ENCODE measurements around the gene C22orf39.
"Not testable (repeated sequence)": the region's sequence is repeated elsewhere in the genome, so short reads cannot be mapped to it uniquely, and the experiment has no call there.

Gene C22orf39

DNA sequence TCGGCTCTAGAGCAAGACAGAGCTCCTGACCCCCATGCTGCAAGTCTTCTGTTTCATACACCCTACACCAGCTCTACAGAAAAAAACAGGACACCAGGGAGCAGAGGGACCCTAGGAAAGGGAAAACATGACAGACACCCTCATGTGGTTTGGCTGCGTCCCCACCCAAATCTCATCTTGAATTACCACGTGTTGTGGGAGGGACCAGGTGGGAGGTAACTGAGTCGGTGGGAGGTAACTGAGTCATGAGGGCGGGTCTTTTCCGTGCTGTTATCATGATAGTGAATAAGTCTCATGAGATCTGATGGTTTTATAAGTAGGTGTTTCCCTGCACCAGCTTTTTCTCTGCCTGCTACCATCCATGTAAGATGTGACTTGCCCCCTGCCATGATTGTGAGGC lies 6.6 kb upstream of the C22orf39 start:
- no peak for DNase-seq (ENCODE audit: low spot score)

DNA sequence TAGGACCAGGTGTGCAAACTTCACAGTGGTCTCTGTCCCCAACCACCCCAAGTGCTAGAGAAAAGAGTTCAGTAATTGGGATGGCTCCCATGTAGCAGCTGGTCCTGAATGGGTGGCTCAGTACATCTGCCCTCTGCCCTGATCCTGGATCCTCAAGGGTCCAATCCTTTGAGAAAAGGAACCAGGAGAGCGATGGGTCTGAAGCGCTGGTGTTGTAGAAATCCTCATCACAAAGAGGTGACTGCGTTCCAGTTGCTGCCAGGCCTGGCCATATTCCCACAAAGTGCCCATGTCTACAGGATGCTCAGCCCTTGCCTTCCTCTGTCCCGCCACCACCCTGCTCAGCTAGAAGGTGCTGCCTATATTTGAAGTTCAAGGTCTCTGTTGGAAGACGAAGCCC lies 6.2 kb upstream of the C22orf39 start:
- no peak for DNase-seq (ENCODE audit: low spot score)

DNA sequence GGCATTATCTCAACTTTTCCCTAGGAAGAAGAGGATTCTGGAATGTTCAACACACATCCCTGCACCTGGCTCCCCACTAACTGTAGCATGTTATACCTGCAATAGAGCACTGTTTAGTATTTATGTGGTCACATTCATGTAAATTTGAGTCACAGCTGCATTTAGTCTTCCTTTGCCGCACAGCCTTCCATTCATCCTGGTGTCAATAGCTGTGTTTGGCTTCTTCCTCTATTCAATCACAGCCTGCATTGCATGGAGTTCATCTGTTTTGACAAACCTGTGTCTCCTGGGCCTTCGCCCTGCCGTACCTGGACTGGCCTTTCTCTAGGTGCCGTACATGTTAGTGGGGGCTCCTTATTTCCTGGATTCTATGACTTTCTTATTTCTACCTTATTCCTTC lies 4.1 kb upstream of the C22orf39 start:
- no peak for DNase-seq (ENCODE audit: low spot score)

DNA sequence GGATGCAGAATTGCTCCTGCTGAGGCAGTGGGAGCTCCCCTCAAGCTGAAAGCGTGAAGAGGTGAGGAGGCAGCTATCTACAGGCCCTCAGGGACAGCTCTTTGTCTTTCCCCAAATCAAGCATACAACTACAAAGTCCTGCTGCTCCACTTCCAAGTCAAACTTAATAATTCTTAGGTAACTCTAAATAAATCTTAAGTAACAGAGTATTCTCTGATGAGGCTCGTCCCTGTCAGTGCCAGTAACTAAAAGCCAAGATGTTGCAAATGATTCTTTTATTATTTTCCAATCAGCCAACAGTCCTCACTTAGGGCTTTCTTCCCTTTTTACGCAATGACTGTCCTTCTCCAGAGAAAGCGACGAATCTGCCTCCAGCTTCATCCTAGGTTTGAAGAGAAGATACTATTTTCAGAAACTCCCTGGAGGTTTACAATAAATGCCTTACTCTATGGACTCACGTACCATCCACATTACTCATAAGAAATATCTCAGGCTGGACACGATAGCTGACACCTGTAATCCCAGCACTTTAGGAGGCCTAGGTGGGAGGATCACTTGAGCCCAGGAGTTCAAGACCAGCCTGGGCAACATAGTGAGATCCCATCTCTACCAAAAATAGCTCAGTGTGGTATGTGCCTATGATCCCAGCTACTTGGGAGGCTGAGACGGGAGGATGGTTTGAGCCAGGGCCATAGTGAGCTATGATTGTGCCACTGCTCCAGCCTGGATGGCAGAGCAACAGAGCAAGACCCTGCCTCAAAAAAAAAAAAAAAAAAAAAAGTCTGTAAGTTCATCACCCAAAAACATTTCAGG lies 3.1 kb upstream of the C22orf39 start:
- DNase-seq (ENCODE audit: low spot score): no peak

DNA sequence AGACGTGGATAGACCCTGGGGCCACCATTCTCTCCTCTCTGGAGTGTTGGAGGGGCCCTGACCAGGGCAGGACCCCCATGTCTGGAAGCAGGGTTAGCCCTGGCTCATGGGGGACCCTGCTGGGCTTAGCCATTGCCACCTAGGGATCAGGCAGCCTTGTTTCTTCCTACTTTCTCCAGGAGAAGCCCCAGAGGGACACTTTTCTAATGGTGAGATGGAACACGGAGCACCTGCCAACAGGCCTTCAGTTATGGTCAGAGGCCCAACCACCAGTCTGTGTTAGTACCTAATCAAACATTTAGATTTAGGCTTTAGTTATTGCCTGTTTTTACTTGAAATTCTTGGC lies 1.9 kb upstream of the C22orf39 start:
- DNase-seq (ENCODE audit: low spot score): no peak

DNA sequence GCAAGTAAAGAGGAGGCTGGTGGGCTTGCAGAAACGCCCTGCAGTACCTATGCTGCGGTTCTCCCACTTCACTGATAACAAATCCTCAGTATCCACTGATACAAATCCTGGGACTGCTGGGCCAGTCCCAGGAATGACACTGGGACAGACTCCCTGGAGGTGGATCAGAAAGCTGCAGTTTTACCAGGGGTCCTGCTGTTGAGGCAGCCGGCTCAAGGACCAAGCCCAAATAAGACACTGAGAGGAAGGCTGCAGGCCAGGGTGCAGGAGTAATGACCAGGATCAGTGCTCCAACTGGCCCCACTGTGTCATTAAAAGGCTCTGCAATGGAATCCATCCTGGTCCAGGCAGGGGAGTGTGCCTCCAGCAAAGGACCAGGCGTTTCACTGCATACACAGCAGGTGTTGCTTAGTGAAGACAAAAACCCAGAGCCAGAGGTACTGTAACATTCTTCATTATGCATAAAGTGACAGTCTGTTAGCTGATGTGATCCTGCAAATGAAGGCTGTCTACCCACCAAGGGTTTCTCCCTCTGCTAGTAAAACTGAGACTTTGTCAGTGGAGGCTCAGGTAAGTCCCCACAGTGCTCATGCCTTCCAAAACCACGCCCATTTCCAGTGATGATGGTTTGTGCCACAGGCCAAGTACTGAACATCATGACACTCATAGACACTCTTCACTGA lies 1.4 kb upstream of the C22orf39 start:
- DNase-seq (ENCODE audit: low spot score): no peak

DNA sequence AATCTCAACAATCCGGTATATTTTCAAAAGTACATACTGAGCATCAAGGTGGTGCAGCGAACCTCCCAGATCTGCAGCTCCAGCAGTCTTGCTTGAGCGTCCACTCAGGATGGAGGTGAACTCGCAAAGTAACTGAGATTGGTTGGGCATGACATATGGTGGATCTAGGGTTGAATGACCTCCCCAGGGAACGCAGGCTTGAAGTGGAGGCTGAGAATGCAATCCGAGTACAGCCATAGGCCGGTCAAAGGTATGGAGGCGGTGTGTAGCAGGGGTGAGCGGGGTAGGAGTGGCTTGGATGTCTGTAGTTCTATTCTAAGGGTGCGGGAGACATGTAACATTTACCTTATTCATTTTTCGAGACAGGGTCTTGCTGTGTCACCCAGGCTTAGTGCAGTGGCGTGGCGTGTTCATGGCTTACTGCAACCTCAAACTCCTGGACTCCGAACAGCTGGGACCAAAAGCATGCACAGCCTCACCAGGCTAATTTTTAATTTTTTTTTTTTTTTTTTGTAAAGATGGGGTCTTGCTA lies 631 bp upstream of the C22orf39 start:
- DNase-seq (ENCODE audit: low spot score): peak; percentile 81

DNA sequence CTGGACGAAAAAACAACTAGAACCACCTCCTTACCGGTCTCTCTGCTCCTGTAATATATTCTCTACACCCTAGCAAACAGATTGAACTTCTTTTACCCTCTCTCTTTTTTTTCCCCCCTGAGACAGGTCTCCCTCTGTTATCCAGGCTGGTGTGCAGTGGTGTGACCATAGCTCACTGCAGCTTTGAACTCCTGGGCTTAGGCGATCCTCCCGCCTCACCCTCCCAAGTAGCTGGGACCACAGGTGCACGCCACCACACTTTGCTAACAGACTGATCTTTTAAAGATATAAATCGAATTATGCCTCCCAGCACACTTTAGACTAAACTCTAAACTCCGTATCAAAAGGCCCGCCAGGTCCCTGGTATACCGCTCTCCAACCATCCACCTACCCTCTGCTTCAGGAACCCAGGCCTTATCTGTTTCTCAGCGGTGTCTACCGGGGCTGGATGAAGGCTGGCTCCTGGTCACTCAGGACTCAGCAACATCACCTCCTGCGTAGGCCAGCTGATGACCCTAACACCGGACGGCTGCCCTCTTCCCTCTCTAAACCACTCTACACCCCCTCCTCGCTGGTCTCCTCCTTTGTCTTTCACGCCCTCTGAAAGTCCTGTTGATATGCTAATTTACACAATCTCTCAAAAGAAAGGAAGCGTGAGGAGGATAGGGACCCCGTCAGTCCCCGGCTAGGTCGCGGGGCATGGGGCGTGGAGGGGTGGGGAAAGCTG lies 745 bp downstream of the C22orf39 start:
- no peak for DNase-seq (ENCODE audit: low spot score)

DNA sequence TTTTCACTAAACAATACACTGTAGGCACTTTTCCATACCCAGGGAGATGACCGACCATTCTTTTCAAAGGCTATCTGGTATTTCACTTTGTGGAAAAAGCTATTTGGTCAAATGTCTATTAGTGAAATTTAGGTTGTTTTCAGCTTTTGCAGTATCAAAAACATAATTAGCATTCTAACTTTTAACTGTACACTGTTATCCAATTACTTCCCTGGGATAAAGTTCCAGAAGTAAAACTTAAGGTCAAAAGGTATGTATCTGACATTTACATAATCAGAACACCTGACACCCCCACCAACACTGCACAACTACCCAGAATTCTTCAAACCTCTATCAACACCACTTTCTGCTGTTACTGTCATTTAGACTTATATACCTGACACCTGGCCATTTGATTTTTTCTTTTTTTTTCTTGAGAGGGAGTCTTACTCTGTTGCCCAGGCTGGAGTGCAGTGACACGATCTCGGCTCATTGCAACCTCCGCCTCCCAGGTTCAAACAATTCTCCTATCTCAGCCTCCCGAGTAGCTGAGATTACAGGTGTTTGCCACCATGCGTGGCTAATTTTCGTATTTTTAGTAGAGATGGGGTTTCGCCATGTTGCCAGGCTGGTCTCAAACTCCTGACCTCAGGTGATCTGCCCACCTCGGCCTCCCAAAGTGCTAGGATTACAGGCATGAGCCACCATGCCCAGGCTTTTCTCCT lies 2.1 kb downstream of the C22orf39 start:
- not testable (repeated sequence) for DNase-seq (ENCODE audit: low spot score)

DNA sequence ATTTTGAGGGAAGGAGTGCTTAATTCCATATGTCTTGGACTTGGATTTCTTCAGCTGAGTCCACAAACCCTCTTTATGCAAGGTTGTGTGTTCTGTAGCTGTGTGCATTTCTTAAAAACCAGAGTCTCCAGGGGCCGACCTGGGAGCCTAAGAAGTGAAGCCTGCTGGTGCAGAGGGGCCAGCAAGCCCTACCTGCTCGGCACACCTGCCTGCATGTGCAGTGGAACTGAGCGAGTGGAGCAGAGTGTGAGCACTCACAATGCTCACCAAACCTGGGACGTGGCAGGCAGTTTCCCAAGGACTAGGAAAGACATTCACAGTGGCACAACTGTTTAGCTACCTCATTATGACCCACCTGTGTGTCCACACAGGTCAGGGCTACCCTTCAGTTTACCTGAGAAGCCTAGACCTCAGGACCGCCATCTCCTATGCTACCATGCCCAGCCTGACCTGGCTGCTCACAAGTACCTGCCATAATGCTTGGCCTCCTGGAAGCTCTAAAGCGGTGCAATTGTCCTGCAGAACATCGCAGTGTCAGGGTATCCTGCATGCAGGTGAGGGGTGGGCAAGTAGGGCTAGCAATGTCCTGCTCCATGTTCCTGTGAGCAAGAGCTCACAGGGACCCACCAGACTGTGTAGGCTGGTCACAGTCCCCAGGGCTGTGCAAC lies 3.8 kb downstream of the C22orf39 start:
- DNase-seq (ENCODE audit: low spot score): no peak

DNA sequence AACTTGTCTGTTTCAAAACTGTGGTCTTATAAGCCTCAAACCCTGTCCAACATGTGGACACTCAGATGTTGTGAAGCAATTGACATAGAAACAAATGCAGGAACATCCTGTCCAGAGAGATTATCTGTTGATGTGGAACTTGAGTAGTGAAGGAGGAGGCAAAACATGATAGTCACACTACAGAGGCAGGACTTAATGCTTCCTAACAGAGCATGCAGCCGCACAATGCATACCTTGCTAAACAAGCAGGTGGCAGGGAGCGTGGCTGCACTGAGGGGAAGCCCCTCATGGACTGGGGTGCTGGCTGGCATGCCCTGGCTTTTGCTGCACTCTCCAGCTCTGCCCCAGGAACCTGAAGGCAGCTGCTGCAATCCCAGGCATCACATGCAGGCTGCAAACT lies 5.3 kb downstream of the C22orf39 start:
- no peak for DNase-seq (ENCODE audit: low spot score)

DNA sequence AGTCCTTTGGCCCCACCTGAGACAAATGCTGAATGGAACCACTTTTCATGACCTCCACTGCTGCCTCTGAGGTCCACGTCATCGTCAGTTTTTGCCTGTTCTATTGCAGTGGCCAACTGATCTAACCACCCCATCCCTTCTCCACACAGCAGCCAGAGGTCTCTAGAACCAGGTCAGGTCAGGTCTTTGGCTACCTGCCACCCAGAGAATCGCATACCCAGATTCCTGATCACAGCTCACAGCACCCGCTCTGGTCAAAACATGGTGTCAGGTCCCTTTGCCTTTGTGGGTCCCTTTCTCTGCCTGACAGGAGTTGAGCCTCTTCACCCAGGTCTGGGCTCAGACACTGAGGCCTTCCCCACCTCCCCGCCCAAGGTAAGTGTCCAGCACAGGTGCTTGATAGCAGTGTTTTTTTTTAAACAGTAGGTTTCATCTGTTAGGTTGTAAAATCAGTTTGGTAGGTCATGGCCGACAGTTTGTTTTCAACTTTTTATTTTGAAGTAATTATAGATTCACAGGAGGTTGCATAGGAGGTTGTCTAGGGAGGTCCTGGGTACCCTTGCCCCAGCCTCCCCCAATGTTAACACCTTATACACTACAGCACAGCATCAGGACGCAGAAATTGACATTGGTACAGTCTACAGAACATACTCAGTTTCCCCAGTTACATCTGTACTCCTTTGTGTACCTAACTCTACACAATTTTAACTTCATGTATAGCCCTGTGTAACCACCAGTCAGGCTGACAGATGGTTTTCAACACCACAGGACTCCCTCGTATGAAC lies 6.9 kb downstream of the C22orf39 start:
- no peak for DNase-seq (ENCODE audit: low spot score)

DNA sequence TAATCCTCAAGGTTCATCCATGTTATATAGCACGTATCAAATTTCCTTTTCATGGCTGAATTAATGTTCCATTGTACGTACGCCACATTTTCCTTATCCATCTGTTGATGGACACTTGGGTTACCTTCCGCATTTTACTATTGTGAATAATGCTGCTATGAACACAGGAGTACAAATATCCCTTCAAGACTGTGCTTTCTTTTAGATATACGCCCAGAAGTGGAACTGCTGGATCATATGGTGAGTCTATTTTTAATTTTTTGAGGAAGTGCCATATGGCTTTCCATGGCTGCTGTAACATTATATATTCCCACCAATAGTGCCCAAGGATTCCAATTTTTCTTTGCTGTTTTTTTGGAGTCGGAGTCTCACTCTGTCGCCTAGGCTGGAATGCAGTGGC lies 9.2 kb downstream of the C22orf39 start:
- DNase-seq (ENCODE audit: low spot score): no peak

DNA sequence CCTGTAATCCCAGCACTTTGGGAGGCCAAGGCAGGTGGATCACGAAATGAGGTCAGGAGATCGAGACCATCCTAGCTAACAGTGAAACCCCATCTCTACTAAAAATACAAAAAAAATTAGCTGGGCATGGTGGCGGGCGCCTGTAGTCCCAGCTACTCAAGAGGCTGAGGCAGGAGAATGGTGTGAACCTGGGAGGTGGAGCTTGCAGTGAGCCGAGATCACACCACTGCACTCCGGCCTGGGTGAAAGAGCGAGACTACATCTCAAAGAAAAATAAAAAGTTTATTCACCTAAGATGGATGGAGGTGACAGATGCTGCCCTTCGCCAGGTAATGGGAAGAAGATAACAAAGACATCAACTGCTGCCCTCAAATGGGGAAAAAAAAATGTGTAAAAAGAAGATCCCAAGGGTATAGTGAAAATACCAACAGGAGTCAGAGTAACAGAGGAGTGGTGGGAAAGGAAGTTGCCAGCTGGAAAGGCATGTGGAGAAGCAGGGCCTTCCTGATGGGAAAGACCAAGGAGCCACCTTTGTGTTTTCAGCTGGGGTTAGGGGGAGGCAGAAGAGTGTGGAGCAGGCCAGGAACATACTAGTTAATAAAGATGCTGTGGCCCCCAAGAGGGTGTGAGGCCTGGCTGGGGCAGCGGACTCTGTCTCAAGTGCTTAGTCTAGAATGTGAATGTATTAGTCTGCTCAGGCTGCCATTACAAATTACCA lies 10.9 kb downstream of the C22orf39 start:
- DNase-seq (ENCODE audit: low spot score): not testable (repeated sequence)

DNA sequence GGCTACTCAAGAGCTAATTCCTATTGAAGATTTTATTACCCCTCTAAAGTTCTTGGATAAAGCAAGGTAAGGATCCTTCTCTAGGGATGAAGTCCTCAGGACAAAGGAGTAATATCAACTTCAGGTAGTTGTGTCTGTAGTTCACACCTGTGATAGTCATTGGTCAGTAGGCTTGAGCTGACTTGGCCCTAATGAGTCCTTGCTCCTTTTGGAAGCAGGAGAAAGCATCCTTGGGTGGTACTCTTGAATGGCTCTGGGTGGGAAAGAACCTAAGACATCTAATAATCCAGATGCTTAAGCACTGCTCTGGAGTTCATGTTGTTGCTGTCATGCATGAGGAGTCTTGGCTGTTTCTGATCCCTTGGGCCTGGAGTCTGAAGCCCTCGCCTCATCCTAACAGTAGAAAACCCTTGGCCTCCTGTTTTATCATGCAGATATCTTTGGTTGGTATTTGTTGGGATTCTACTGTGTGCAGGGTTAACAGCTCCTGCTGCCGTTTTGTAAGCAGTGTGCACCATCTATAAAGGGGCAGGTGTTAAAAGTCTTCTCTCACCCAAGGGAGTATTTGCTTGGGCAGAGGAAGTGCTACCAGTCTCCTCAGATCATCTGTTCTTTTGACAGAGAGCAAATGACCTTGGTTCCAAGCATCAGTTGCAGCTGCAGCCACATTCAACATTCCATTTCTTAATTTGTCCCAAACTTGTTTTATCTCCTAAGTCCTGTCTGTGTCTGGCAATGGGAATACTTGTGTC lies 12.5 kb downstream of the C22orf39 start:
- DNase-seq (ENCODE audit: low spot score): no peak

DNA sequence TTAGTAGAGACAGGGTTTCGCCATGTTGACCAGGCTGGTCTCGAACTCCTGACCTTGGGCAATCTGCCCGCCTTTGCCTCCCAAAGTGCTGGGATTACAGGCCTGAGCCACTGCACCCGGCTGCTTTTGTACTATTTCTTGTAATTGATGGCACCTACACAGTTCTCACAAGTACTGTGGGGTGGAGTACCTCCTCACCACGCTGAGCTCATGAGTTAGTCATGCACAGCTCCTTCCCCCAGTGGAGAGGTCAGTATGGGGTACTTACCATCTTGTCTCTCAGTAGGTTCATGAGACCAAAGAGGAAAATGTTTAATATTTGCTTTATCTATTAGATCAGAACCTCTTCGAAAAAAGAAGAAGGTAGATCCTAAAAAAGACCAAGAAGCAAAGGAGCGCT lies 13.1 kb downstream of the C22orf39 start:
- DNase-seq (ENCODE audit: low spot score): no peak

DNA sequence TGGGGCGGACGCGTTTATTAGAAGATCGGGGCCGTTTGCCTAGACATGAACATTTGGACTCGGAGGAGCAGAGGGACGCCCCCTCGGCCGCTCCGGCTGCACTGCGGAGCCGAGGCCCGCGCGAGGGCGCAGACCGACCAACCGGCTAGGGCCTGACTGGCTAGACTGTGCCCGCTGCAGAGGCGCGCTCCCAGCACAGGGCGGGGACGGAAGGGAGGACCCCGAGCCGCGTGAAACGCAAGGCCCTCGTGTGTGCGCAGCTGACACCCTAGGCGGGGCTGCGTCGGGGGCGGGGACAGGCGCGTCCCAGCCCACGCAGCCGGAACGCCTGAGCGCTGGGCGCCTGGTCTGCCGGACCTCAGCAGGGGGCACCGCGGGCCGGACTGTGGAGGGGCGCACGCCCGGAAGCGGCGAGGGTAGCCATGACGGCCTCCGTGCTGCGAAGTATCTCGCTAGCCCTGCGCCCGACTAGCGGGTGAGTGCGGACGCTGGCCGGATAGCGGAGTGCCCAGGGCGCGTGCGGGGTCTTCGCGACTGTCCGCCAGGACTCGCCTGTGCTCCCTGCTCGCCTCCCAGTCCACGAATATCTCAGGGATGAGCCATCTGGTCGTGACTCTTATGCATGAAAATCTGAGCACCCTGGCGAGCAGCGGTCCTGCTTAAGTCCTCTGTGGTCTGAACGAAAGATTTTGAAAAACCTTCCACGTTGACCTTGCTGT lies 15.2 kb downstream of the C22orf39 start, which contains the start of gene MRPL40:
MRPL40 (plus strand) TSS at position 413 of the 719 bp plus-strand sequence; CDS start at position 423, 10 bp downstream.
- DNase-seq (ENCODE audit: low spot score): peak; percentile 98

DNA sequence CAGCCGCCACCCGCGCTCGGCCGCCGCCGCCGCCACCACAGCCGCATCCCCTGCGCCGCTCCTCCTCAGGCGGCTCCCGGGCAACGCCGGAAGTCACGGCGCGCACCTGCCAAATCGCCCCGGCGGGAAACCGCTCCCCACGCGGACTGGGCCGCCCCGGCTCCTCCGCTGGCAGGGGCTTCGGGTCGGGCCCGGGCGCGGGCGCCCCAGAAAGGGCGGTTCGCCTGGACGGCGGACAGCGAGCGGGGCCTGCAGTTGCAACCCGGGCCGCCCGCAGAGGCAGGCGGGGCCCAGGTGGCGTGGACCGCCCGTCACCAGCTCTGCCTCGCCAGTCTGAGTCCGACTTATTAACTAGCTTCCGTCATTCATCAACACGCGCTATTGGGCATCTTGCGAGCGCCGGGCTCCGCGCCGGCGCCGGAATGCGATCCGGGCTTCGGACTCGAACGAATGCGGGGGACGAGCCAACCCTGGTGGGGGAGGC lies 15.8 kb downstream of the C22orf39 start, which contains the start of gene HIRA:
HIRA (minus strand) TSS at position 85 of the 484 bp plus-strand sequence. CDS start 257 bp downstream, outside the sequence.
- peak; percentile 89 for DNase-seq (ENCODE audit: low spot score)

All from GM03348 (cell line).